ENCODE results near the gene LDLRAD4.

Gene LDLRAD4

DNA sequence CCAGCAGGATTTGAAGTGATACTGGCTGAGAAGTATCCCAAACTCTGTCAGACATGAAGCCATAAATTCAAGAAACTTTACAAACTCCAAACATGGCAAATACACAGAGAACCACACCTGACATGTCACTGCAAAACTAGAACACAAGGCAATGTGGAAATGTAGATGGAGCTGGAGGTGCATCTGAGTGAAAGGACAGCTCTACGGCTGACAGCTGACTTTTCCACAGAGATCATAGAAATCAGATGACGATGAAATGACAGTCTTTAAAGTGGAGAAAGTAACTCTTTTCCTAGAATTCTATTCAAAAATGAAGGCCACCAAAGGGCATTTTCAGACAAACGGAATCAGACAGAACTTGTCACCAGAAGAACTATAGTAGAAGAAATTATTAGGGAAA lies 97.5 kb downstream of the LDLRAD4 start:
- H3K27me3 ChIP-seq = no peaks in the 10 kb centered on the region
- H4K20me1 ChIP-seq = peaks cover 9% of the 10 kb centered on the region; the same call in 1 of the 2 replicates
- H3K27ac ChIP-seq = no peak overlapping the region
- no peak overlapping the region for H3K9ac ChIP-seq
- no peak overlapping the region for H3K4me2 ChIP-seq
- no peak overlapping the region for H3K4me3 ChIP-seq
- H3K9me3 ChIP-seq = peaks cover 42% of the 10 kb centered on the region
- TF ChIP-seq Cebpa-rat (IDR thresholded peaks at IDR 0.05) = no peak
- H3K36me3 ChIP-seq = peaks cover 71% of the 10 kb centered on the region
- peaks cover 71% of the 10 kb centered on the region for H3K4me1 ChIP-seq

DNA sequence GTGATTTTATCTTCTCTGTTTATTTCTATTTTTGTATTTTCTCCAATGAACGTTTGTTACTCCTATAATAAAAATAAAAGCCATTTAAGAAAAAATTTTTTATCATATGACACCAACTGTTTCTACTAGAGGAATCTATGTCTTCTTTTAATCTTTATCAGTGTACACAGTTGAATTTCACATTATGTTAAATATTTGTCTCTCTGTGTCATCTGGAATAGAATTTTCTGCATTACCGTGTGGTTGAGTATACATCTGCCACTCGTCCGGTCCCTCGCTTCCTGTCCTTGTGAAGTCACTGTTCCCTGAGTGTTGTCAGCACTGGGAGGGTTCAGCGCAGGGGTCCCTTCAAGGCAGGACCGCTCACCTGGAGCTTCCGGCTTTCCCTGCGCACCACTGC lies 99.2 kb downstream of the LDLRAD4 start:
- Histone ChIP-seq H3K27me3 (no peaks in the 10 kb centered on the region), H3K4me3 (no peak overlapping the region), H3K4me2 (no peak overlapping the region), H3K9me3 (peaks cover 38% of the 10 kb centered on the region), H3K27ac (peak overlapping the region; percentile 39; the same call in 1 of the 2 replicates), H3K36me3 (peaks cover 74% of the 10 kb centered on the region), H3K4me1 (peaks cover 59% of the 10 kb centered on the region), H3K9ac (no peak overlapping the region), H4K20me1 (peaks cover 9% of the 10 kb centered on the region; the same call in 1 of the 2 replicates)
- no peak for TF ChIP-seq Cebpa-rat (IDR thresholded peaks at IDR 0.05)

DNA sequence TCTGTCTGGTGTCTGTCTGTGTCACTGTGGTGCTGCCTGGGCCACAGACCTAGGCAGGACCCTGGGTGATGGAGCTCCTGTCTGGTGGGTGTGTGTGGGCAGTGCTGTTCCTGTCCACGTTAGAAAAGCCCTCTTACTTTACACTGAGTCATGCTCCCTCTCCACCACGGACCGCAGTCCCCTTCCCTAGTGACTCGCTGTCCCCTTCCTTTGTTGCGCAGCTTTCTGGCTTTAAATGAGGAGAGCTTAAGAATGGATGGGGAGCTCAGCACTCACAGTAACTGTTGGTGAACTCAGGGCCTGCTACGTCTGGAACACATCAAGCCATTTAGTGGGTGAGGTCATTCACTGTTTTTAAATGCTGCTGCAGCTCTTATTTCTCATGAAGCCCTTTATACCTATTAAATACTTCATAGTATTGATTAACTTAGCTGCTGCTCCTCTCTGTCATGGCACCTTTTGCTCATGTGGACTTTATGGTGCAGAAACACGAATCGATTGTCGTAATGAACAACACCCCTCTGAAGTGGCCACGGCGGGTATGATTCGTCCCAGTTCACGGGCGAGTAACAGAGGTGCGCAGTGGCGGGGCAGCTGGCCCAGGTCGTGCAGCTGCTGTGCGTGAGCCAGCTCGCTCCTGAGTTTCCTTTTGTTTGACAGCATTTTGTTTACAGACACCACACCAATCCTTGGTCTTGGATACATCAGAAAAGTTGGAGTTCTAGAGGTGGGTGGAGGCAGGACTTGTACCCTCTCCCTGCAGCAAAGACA lies 100.4 kb downstream of the LDLRAD4 start:
- peaks cover 38% of the 10 kb centered on the region for H3K9me3 ChIP-seq
- H3K4me3 ChIP-seq = no peak overlapping the region
- H3K36me3 ChIP-seq = peaks cover 81% of the 10 kb centered on the region
- peaks cover 57% of the 10 kb centered on the region for H3K4me1 ChIP-seq
- H3K9ac ChIP-seq = no peak overlapping the region; the same call in 1 of the 2 replicates
- H3K27me3 ChIP-seq = no peaks in the 10 kb centered on the region
- peak overlapping the region; percentile 39 for H3K27ac ChIP-seq
- H4K20me1 ChIP-seq = peaks cover 9% of the 10 kb centered on the region; the same call in 1 of the 2 replicates
- no peak for TF ChIP-seq Cebpa-rat (IDR thresholded peaks at IDR 0.05)
- no peak overlapping the region for H3K4me2 ChIP-seq

DNA sequence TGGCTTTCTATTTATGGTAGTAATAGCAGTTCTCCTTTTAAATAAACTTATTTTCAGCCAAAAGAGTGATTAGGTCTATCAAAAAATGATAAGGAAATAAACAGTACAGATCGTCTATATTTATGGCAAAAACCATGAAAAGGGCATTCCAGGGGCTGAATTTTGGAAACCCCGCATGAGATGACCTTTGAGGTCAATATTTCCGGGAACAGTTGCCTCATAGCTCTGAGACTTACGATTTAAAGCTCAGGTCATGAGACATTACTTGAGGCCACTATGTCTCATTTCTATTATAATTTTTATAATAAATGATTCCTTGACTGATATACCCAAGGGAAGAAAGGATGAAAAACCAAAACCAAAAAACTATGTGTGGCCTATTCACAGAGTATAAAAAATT lies 101.1 kb downstream of the LDLRAD4 start:
- peaks cover 56% of the 10 kb centered on the region for H3K4me1 ChIP-seq
- no peak overlapping the region for H3K9ac ChIP-seq
- no peak for TF ChIP-seq Cebpa-rat (IDR thresholded peaks at IDR 0.05)
- peaks cover 80% of the 10 kb centered on the region for H3K36me3 ChIP-seq
- H3K4me3 ChIP-seq = no peak overlapping the region
- no peaks in the 10 kb centered on the region for H3K27me3 ChIP-seq
- no peak overlapping the region for H3K4me2 ChIP-seq
- peaks cover 9% of the 10 kb centered on the region; the same call in 1 of the 2 replicates for H4K20me1 ChIP-seq
- H3K9me3 ChIP-seq = peaks cover 34% of the 10 kb centered on the region
- H3K27ac ChIP-seq = peak overlapping the region; percentile 39; the same call in 1 of the 2 replicates

DNA sequence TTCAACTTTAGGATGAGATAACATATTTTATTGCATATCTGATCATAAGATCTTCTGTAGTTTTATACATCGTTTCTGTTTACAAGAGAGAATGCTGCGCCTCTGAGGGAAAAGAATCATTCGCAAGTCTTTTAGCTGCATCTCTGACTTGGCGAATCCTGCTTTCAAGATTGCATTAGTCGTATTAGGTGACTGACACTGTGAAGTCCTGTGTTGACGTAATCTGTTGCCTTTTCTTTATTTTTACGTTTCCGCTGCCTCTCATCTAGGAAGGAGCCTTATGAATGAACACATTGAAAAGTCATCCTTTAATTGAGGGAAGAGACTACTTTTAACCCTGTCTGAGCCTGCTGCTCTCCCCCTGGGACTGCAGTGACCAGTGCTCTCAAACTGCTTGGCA lies 101.5 kb downstream of the LDLRAD4 start:
- H3K4me3 ChIP-seq = no peak overlapping the region
- H3K27ac ChIP-seq = no peak overlapping the region
- H3K4me2 ChIP-seq = no peak overlapping the region; the same call in 1 of the 2 replicates
- peaks cover 9% of the 10 kb centered on the region; the same call in 1 of the 2 replicates for H4K20me1 ChIP-seq
- TF ChIP-seq Cebpa-rat (IDR thresholded peaks at IDR 0.05) = no peak
- H3K27me3 ChIP-seq = no peaks in the 10 kb centered on the region
- H3K36me3 ChIP-seq = peaks cover 79% of the 10 kb centered on the region
- H3K9ac ChIP-seq = no peak overlapping the region
- peaks cover 29% of the 10 kb centered on the region for H3K9me3 ChIP-seq
- H3K4me1 ChIP-seq = peaks cover 56% of the 10 kb centered on the region

DNA sequence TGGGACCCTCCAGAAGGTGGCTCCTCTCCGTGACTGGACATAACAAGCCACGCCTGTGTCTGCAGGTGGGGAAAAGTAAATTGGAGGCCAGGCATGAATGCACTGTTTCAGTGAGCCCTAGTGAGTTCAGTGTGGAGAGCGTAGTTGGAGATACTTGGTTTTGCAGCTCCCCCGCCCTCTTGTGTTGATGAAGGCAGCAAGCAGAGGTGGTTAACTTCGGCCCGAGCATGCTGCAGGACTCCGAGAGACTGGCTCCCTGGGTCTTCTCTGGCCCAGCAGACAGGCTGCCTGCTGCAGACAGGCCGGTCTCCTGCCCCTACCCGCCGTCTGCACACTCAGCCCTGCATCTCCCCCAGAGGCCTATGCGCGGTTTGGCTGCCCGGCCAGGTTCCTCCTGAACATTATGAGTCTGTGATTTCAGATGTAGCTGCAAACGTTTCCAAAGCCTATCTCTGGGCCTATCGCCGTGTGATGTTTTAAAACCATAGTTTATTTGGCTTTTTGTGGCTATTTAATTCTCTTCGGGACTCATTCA lies 102.4 kb downstream of the LDLRAD4 start:
- no peak overlapping the region for H3K9ac ChIP-seq
- no peak for TF ChIP-seq Cebpa-rat (IDR thresholded peaks at IDR 0.05)
- H3K27ac ChIP-seq = no peak overlapping the region; the same call in 1 of the 2 replicates
- no peak overlapping the region for H3K4me3 ChIP-seq
- H3K36me3 ChIP-seq = peaks cover 77% of the 10 kb centered on the region
- no peak overlapping the region; the same call in 1 of the 2 replicates for H3K4me2 ChIP-seq
- peaks cover 9% of the 10 kb centered on the region; the same call in 1 of the 2 replicates for H4K20me1 ChIP-seq
- peaks cover 21% of the 10 kb centered on the region for H3K9me3 ChIP-seq
- H3K4me1 ChIP-seq = peaks cover 64% of the 10 kb centered on the region
- H3K27me3 ChIP-seq = no peaks in the 10 kb centered on the region

DNA sequence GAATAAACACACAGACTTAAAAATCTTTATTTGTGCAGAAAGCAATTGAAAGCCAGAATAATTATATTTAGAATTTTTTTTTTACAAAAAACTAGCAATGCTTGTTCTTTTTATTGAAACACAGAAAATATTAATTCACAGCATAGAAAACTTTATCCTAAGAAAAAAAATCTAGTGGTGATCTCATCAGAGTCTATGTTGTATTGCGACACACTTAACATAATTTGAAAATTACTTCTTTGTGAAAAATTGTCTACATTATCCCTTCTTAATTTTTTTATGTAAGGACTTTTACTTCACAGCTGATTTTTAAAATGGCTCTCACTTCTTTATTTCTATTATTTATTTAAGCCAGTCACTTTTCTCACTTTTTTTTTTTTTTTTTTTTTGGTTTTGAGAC lies 103.4 kb downstream of the LDLRAD4 start:
- Histone ChIP-seq H3K9ac (no peak overlapping the region), H3K27ac (no peak overlapping the region), H4K20me1 (peaks cover 9% of the 10 kb centered on the region; the same call in 1 of the 2 replicates), H3K4me3 (no peak overlapping the region), H3K36me3 (peaks cover 69% of the 10 kb centered on the region), H3K4me1 (peaks cover 71% of the 10 kb centered on the region), H3K27me3 (no peaks in the 10 kb centered on the region), H3K9me3 (peaks cover 11% of the 10 kb centered on the region), H3K4me2 (no peak overlapping the region)
- TF ChIP-seq Cebpa-rat (IDR thresholded peaks at IDR 0.05) = no peak

DNA sequence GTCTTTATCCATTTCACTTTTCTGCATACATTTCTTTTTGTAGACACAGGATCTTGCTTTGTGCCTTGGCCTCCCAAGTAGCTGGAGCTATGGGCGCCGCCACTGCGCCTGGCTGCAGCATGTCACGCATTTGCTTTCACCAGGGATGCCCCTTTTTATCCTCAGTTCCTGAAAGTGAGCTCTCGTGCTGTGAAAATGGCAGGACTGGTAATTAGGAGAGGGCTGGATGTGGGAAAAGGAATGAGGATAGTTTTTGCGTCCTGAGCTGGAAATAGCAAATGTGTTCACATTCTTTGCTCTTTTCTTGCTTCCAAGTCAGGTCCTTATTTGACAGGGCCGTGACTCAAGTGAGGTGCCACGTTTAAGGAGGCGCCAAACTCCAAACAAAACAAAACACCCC lies 104.6 kb downstream of the LDLRAD4 start:
- Histone ChIP-seq H3K36me3 (peaks cover 70% of the 10 kb centered on the region), H3K27ac (peak overlapping the region; percentile 48; the same call in 1 of the 2 replicates), H3K4me1 (peaks cover 75% of the 10 kb centered on the region), H3K27me3 (no peaks in the 10 kb centered on the region), H3K4me3 (no peak overlapping the region), H4K20me1 (peaks cover 9% of the 10 kb centered on the region; the same call in 1 of the 2 replicates), H3K4me2 (no peak overlapping the region), H3K9ac (no peak overlapping the region), H3K9me3 (peaks cover 16% of the 10 kb centered on the region)
- no peak for TF ChIP-seq Cebpa-rat (IDR thresholded peaks at IDR 0.05)

DNA sequence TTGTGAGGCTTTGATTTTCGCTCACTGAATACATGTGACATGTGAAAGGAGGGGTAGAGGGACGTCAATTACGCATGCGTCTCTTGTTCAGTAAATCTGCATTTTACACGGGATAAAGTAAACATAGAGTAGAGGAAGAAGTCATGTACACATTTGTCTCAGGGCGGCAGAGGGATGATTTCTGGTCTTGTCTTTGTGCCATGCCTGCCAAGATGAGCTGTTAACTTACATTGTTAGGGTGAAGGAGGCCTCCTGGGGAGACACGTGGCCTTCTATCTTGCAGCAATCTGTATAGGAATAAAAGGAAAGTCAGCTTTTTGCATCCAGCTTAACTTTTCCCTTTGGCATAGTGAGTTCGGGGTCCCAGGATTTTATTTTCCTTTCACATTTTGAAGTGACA lies 106.3 kb downstream of the LDLRAD4 start:
- H3K4me1 ChIP-seq = peaks cover 61% of the 10 kb centered on the region
- H3K9ac ChIP-seq = no peak overlapping the region
- peaks cover 9% of the 10 kb centered on the region; the same call in 1 of the 2 replicates for H4K20me1 ChIP-seq
- no peak overlapping the region for H3K4me3 ChIP-seq
- peak overlapping the region; percentile 77 for H3K4me2 ChIP-seq
- H3K9me3 ChIP-seq = peaks cover 23% of the 10 kb centered on the region
- no peaks in the 10 kb centered on the region for H3K27me3 ChIP-seq
- H3K27ac ChIP-seq = peak overlapping the region; percentile 14; the same call in 1 of the 2 replicates
- TF ChIP-seq Cebpa-rat (IDR thresholded peaks at IDR 0.05) = no peak
- H3K36me3 ChIP-seq = peaks cover 67% of the 10 kb centered on the region

DNA sequence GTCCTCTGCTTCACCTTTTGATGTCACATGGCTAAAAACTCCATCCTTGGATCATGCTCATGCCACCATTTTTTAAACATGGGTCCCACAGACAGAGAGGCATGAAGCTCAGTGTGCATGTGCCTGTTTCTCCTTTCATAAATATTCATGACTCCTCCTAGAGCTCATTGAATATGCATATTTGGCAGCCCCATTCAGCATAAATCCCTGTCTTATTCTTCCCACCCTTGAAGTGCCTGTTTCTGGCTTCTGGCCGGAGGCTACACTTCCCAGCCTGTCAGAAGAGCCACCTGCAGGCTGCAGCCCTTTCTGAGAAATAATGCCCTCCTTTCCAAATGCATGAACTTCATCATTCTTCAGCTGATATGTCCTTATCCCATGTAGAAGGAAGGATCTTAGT lies 109.7 kb downstream of the LDLRAD4 start:
- Histone ChIP-seq H3K27me3 (no peaks in the 10 kb centered on the region), H3K4me2 (no peak overlapping the region), H3K4me1 (peaks cover 44% of the 10 kb centered on the region), H3K36me3 (peaks cover 76% of the 10 kb centered on the region), H3K9me3 (peaks cover 46% of the 10 kb centered on the region), H3K27ac (no peak overlapping the region), H3K4me3 (no peak overlapping the region), H4K20me1 (no peaks in the 10 kb centered on the region), H3K9ac (no peak overlapping the region)
- no peak for TF ChIP-seq Cebpa-rat (IDR thresholded peaks at IDR 0.05)

Data from BLaER1 (cell line).